Thyroid gland (tissue), 4 donors: ENCODE measurements around the gene PTPRE. TPM values are rescaled to one million over a fixed set of nuclear protein-coding genes. Genes with fewer than 3 reads are reported as not detected.

Experiments
- DNase-seq, 2 donors: peaks; one replicate each; pipeline ENCODE4 v3.0.0-alpha.2; 2019
- H3K27ac ChIP-seq, 3 donors: fragments of 200-600 bp; sonication (generic); 1 replicate in 2 of 3; 2 replicates in 1 of 3; pipeline ENCODE4 v1.5.1; 2016 to 2019; ENCODE audit warnings: mild to moderate bottlenecking in 1 of 3, moderate library complexity in 1 of 3
- H3K27me3 ChIP-seq: fragments of 200-600 bp; sonication (generic); one replicate; pipeline ENCODE4 v1.5.1; 2019
- H3K36me3 ChIP-seq, 2 donors: fragments of 200-600 bp; sonication (generic); one replicate each; pipeline ENCODE4 v1.5.1; 2016 to 2019
- H3K4me1 ChIP-seq, 2 donors: fragments of 200-600 bp; sonication (generic); one replicate each; pipeline ENCODE4 v1.5.1; 2017 to 2019
- H3K4me3 ChIP-seq, 3 donors: fragments of 200-600 bp; sonication (generic); replicated peaks in 1 of 3; 1 replicate in 2 of 3; 2 replicates in 1 of 3; pipeline ENCODE4 v1.5.1; 2016; ENCODE audit warnings: mild to moderate bottlenecking in 1 of 3
- H3K9me3 ChIP-seq: fragments of 200-600 bp; sonication (generic); one replicate; pipeline ENCODE4 v1.5.1; 2017
- CTCF ChIP-seq, 6 experiments: fragments of 200-600 bp in 3 of 6; fragments of 450-650 bp in 3 of 6; sonication (generic) in 3 of 6; IDR thresholded peaks; one replicate each; pipeline ENCODE4 v1.5.1; 2016 to 2019; ENCODE audit warnings: antibody characterized with exemption in 6 of 6, mild to moderate bottlenecking in 2 of 6, inconsistent platforms in 1 of 6, moderate library complexity in 1 of 6
- POLR2A ChIP-seq, 2 donors: fragments of 450-650 bp; IDR thresholded peaks; one replicate each; pipeline ENCODE4 v1.6.1; 2017; ENCODE audit warnings: antibody characterized with exemption in 2 of 2, mild to moderate bottlenecking in 2 of 2, moderate library complexity in 1 of 2
- WGBS, 2 donors: methylation state at CpG; one replicate each; pipeline ENCODE4 v1.1.5; 2017; 5-methylcytosine and 5-hydroxymethylcytosine counted together
- intact Hi-C: fragments of 100-400 bp; cut with DNase I; formaldehyde crosslinking; loops from one replicate; pipeline ENCODE4 v1.15.1; 2023
- total RNA-seq, 4 donors: library from RNA; depleted of rRNA; stranded (reverse); fragments of >200 nt; gene quantifications; one replicate each; pipeline ENCODE4 v1.2.3, GENCODE V29; 2016

PTPRE gene
- total RNA-seq = 10 to 100 TPM; 16.8 to 25.0 (median 19.4) TPM

GRCh38 chr10:127906548-127907377, at the start of gene PTPRE:
Gene PTPRE, plus strand, starts transcription at chr10:127907103. Its CDS starts 133,779 bp downstream, at chr10:128040882.
- H3K4me3 ChIP-seq = peak within 1 kb of the TSS in 1 of 3 donors; percentile 44
- DNase-seq = peak; percentile 52 to 53
- no peaks in the 10 kb centered on the region for H3K27me3 ChIP-seq
- WGBS, 2 donors = 63 to 67% methylated on average over 9 of the region's 78 CpGs
- H3K9me3 ChIP-seq = no peaks in the 10 kb centered on the region
- H3K4me1 ChIP-seq = peaks cover 3 to 9% of the 10 kb centered on the region in 2 donors
- no peaks in the 10 kb centered on the region for H3K36me3 ChIP-seq
- intact Hi-C loops = loop anchor here (1.0 kb wide), 1 partner anchor 105 kb away; no protein-coding TSS in a partner anchor
- TF ChIP-seq POLR2A (IDR thresholded peaks at IDR 0.05) (no peak), CTCF (IDR thresholded peaks at IDR 0.05) (peak; percentile 12 to 95 (median 54))
- peak within 1 kb of the TSS in 2 of 3 donors; percentile 70 to 72 for H3K27ac ChIP-seq

- H3K4me1 ChIP-seq = no peaks in the 10 kb centered on the region
- H3K27ac ChIP-seq = no peak overlapping the region
- no peaks in the 10 kb centered on the region for H3K36me3 ChIP-seq
- no peak overlapping the region for H3K4me3 ChIP-seq
- H3K9me3 ChIP-seq = no peaks in the 10 kb centered on the region
- intact Hi-C loops = no loop called here
- TF ChIP-seq CTCF (IDR thresholded peaks at IDR 0.05) (no peak), POLR2A (IDR thresholded peaks at IDR 0.05) (no peak)
- no peak for DNase-seq
- H3K27me3 ChIP-seq = no peaks in the 10 kb centered on the region
- 78 to 91% methylated on average over 4 to 6 of the region's 6 CpGs for WGBS, 2 donors
These were observed 46.3 kb upstream of the PTPRE start for GRCh38 chr10:127860592-127860991.

- 90 to 94% methylated on average over 6 of the region's 6 CpGs for WGBS, 2 donors
- intact Hi-C loops = no loop called here
- H3K36me3 ChIP-seq = no peaks in the 10 kb centered on the region
- no peak overlapping the region for H3K4me3 ChIP-seq
- no peaks in the 10 kb centered on the region for H3K27me3 ChIP-seq
- H3K9me3 ChIP-seq = no peaks in the 10 kb centered on the region
- DNase-seq = no peak
- TF ChIP-seq CTCF (IDR thresholded peaks at IDR 0.05) = no peak
- no peak for TF ChIP-seq POLR2A (IDR thresholded peaks at IDR 0.05)
- no peak overlapping the region for H3K27ac ChIP-seq
- no peaks in the 10 kb centered on the region for H3K4me1 ChIP-seq
These were observed 43.6 kb upstream of the PTPRE start for GRCh38 chr10:127863231-127863825.

GRCh38 chr10:127866276-127867013, 40.5 kb upstream of the PTPRE start:
- 81 to 84% methylated on average over 8 of the region's 8 CpGs for WGBS, 2 donors
- H3K9me3 ChIP-seq = no peaks in the 10 kb centered on the region
- H3K27ac ChIP-seq = no peak overlapping the region
- no peaks in the 10 kb centered on the region for H3K27me3 ChIP-seq
- no peak for DNase-seq
- H3K36me3 ChIP-seq = no peaks in the 10 kb centered on the region
- intact Hi-C loops = no loop called here
- H3K4me1 ChIP-seq = no peaks in the 10 kb centered on the region
- no peak overlapping the region for H3K4me3 ChIP-seq
- TF ChIP-seq POLR2A (IDR thresholded peaks at IDR 0.05) (no peak), CTCF (IDR thresholded peaks at IDR 0.05) (no peak)
